Spinal cord (tissue), 10 donors: ENCODE measurements around the gene ADAT3. TPM values are rescaled to one million over a fixed set of nuclear protein-coding genes. Genes with fewer than 3 reads are reported as not detected.
"Not testable (repeated sequence)": the region's sequence is repeated elsewhere in the genome, so short reads cannot be mapped to it uniquely, and the experiment has no call there.

Experiments used
- DNase-seq, 6 donors: peaks; one replicate each; pipeline versions ENCODE4 v3.0.0 to v3.0.0-alpha.2; 2013 to 2015; ENCODE audit warnings: low spot score in 6 of 6, low read depth in 4 of 6
- H3K27ac ChIP-seq: one replicate; pipeline ENCODE4 v1.5.1; 2013; ENCODE audit warnings: low read depth, low read length, control low read depth
- H3K27me3 ChIP-seq: one replicate; pipeline ENCODE4 v1.6.1; 2013; ENCODE audit warnings: low read length; ENCODE audit not compliant: control insufficient read depth, insufficient read depth
- H3K36me3 ChIP-seq: one replicate; pipeline ENCODE4 v1.6.1; 2013; ENCODE audit warnings: low read length; ENCODE audit not compliant: control insufficient read depth, insufficient read depth
- H3K4me1 ChIP-seq: one replicate; pipeline ENCODE4 v1.6.1; 2013; ENCODE audit warnings: low read length; ENCODE audit not compliant: control insufficient read depth, insufficient read depth
- H3K4me3 ChIP-seq: one replicate; pipeline ENCODE4 v1.5.1; 2013; ENCODE audit warnings: low read depth, low read length, control low read depth
- H3K9me3 ChIP-seq: one replicate; pipeline ENCODE4 v1.6.1; 2013; ENCODE audit warnings: low read length; ENCODE audit not compliant: control insufficient read depth, insufficient read depth
- WGBS: methylation state at CpG from one replicate; pipeline ENCODE4 v1.1.5; 2013; ENCODE audit warnings: missing lambda C conversion rate; ENCODE audit not compliant: insufficient coverage; 5-methylcytosine and 5-hydroxymethylcytosine counted together
- polyA plus RNA-seq, 2 donors: library from polyadenylated mRNA; unstranded; fragments of 120-200 nt; gene quantifications; one replicate each; pipeline ENCODE4 v1.2.1, GENCODE V29; 2013; ENCODE audit not compliant: insufficient read length in 2 of 2
- total RNA-seq, 2 donors: library from RNA; depleted of rRNA in 1 of 2; stranded (reverse); fragments of 120-200 nt in 1 of 2; fragments of >200 nt in 1 of 2; gene quantifications; one replicate each; pipeline versions ENCODE4 v1.2.3 to v1.2.4, GENCODE V29; 2013 to 2014
- donor health status: healthy.

ADAT3 gene
- total and polyA plus RNA-seq, 4 donors = 1.5 to 7.9 (median 4.4) TPM

- Histone ChIP-seq H3K9me3 (no peaks in the 10 kb centered on the region), H3K4me3 (peak overlapping the region; percentile 75), H3K4me1 (peaks cover 45% of the 10 kb centered on the region), H3K36me3 (peaks cover 56% of the 10 kb centered on the region), H3K27ac (peak overlapping the region; percentile 83), H3K27me3 (no peaks in the 10 kb centered on the region)
- peak; percentile 81 to 97 (median 88) for DNase-seq
- under 1% methylated on average over 87 of the region's 87 CpGs for WGBS
Measured at GRCh38 chr19:1875646-1876495, 29.3 kb upstream of the ADAT3 start.

- 8% methylated on average over 29 of the region's 53 CpGs for WGBS
Measured at GRCh38 chr19:1876496-1877279, 28.5 kb upstream of the ADAT3 start.

GRCh38 chr19:1877280-1877660, 27.9 kb upstream of the ADAT3 start:
- 20% methylated on average over 18 of the region's 47 CpGs for WGBS
- not testable (repeated sequence) for H3K4me3 ChIP-seq, H3K9me3 ChIP-seq, H3K27me3 ChIP-seq, DNase-seq, H3K27ac ChIP-seq
- Histone ChIP-seq H3K36me3 (peaks cover 54% of the 10 kb centered on the region), H3K4me1 (peaks cover 54% of the 10 kb centered on the region)

More at GRCh38 chr19:1876496-1877279, 28.5 kb upstream of the ADAT3 start:
- Histone ChIP-seq H3K36me3 (peaks cover 53% of the 10 kb centered on the region), H3K4me1 (peaks cover 49% of the 10 kb centered on the region), H3K4me3 (peak overlapping the region; percentile 75), H3K27ac (peak overlapping the region; percentile 83)
- not testable (repeated sequence) for H3K9me3 ChIP-seq, H3K27me3 ChIP-seq
- peak in 1 of 6 donors; percentile 26 for DNase-seq

GRCh38 chr19:1878583-1878982, 26.6 kb upstream of the ADAT3 start:
- H3K27ac ChIP-seq, H3K4me3 ChIP-seq, H3K27me3 ChIP-seq, H3K9me3 ChIP-seq, DNase-seq: not testable (repeated sequence)
- Histone ChIP-seq H3K4me1 (peaks cover 54% of the 10 kb centered on the region), H3K36me3 (peaks cover 53% of the 10 kb centered on the region)
- WGBS = 82% methylated on average over 6 of the region's 8 CpGs

GRCh38 chr19:1879982-1880381, 25.2 kb upstream of the ADAT3 start:
- H3K36me3 ChIP-seq = peaks cover 53% of the 10 kb centered on the region
- DNase-seq, H3K27me3 ChIP-seq, H3K27ac ChIP-seq, H3K9me3 ChIP-seq, H3K4me3 ChIP-seq: not testable (repeated sequence)
- 87% methylated on average over 8 of the region's 17 CpGs for WGBS
- peaks cover 62% of the 10 kb centered on the region for H3K4me1 ChIP-seq

- Histone ChIP-seq H3K27ac (no peak overlapping the region), H3K36me3 (peaks cover 53% of the 10 kb centered on the region), H3K4me3 (no peak overlapping the region), H3K9me3 (no peaks in the 10 kb centered on the region), H3K4me1 (peaks cover 60% of the 10 kb centered on the region), H3K27me3 (no peaks in the 10 kb centered on the region)
- WGBS = 94% methylated on average over 22 of the region's 35 CpGs
- DNase-seq = no peak
Measured at GRCh38 chr19:1880611-1881392, 24.4 kb upstream of the ADAT3 start.

GRCh38 chr19:1881393-1882088, 23.7 kb upstream of the ADAT3 start:
- H3K4me3 ChIP-seq, H3K27me3 ChIP-seq, DNase-seq, H3K9me3 ChIP-seq: not testable (repeated sequence)
- Histone ChIP-seq H3K36me3 (peaks cover 50% of the 10 kb centered on the region), H3K27ac (peak overlapping the region; percentile 73), H3K4me1 (peaks cover 55% of the 10 kb centered on the region)
- 74% methylated on average over 20 of the region's 44 CpGs for WGBS

- Histone ChIP-seq H3K4me1 (peaks cover 52% of the 10 kb centered on the region), H3K9me3 (no peaks in the 10 kb centered on the region), H3K27me3 (no peaks in the 10 kb centered on the region), H3K4me3 (no peak overlapping the region), H3K27ac (peak overlapping the region; percentile 73), H3K36me3 (peaks cover 48% of the 10 kb centered on the region)
- WGBS = 60% methylated on average over 26 of the region's 31 CpGs
- DNase-seq = no peak
Measured at GRCh38 chr19:1882089-1882785, 23.0 kb upstream of the ADAT3 start.
